ENCODE measurements around the gene PTPN7. TPM values are rescaled to one million over a fixed set of nuclear protein-coding genes. Genes with fewer than 3 reads are reported as not detected.

The PTPN7 gene
- total RNA-seq, 1 experiment from 2014 or later = 0.33 TPM

- ATAC-seq (no peak), DNase-seq (ENCODE audit: low read depth, low spot score) (no peak)
- no peak for TF ChIP-seq TCF7L2 (IDR thresholded peaks at IDR 0.05; ENCODE audit: low read depth, low read length)
- TF ChIP-seq SIN3A (IDR thresholded peaks at IDR 0.05; ENCODE audit: borderline replicate concordance, insufficient read depth, low read depth, low read length) = no peak
- TF ChIP-seq POLR2AphosphoS5 (IDR thresholded peaks at IDR 0.05; ENCODE audit: low read depth, low read length) = no peak
- TF ChIP-seq CTCF (IDR thresholded peaks at IDR 0.05) = no peak
- TF ChIP-seq REST (IDR thresholded peaks at IDR 0.05; ENCODE audit: insufficient read depth in 1 of 2, low read depth in 2 of 2, low read length in 1 of 2) = no peak
- H3K4me3 ChIP-seq (ENCODE audit: low read depth in 2 of 2, low read length in 2 of 2) = no peak overlapping the region
- no peaks in the 10 kb centered on the region for H3K9me3 ChIP-seq (ENCODE audit: control insufficient read depth, insufficient read depth, low read depth, low read length)
- no peak overlapping the region for H3K27ac ChIP-seq (ENCODE audit: low read length)
- in situ Hi-C loops (cut with HindIII; ENCODE audit: low pct_unique_long_range_greater_than_20kb, low sequenced_read_pairs) (no loop called here), intact Hi-C loops (cut with micrococcal nuclease; ENCODE audit: unreplicated experiment) (no loop called here)
- H3K4me1 ChIP-seq (ENCODE audit: control insufficient read depth, insufficient read depth, low read length) = peaks cover 8% of the 10 kb centered on the region; the same call in 1 of the 2 replicates
- CTCF ChIA-PET = no interaction called here
- H3K36me3 ChIP-seq (ENCODE audit: control insufficient read depth, insufficient read depth, low read length) = no peaks in the 10 kb centered on the region
- H3K27me3 ChIP-seq (ENCODE audit: control insufficient read depth, insufficient read depth, low read length) = peaks cover 3% of the 10 kb centered on the region
- POLR2A ChIA-PET = no interaction called here
- no TSS peak for BruUV-seq (replicated peaks)
Observed at GRCh38 chr1:202198366-202198724, 37.9 kb upstream of the PTPN7 start.

GRCh38 chr1:202197653-202198365, 37.4 kb upstream of the PTPN7 start:
- POLR2A ChIA-PET = no interaction called here
- no peaks in the 10 kb centered on the region for H3K9me3 ChIP-seq (ENCODE audit: control insufficient read depth, insufficient read depth, low read depth, low read length)
- CTCF ChIA-PET = interaction anchor here (1.0 kb wide), 1 partner anchor 13 kb away, joined by 3 read pairs; no protein-coding TSS in a partner anchor
- TF ChIP-seq TCF7L2 (IDR thresholded peaks at IDR 0.05; ENCODE audit: low read depth, low read length) (no peak), SIN3A (IDR thresholded peaks at IDR 0.05; ENCODE audit: borderline replicate concordance, insufficient read depth, low read depth, low read length) (no peak), CTCF (IDR thresholded peaks at IDR 0.05) (no peak), REST (IDR thresholded peaks at IDR 0.05; ENCODE audit: insufficient read depth in 1 of 2, low read depth in 2 of 2, low read length in 1 of 2) (no peak)
- no peak for ATAC-seq
- H3K4me1 ChIP-seq (ENCODE audit: control insufficient read depth, insufficient read depth, low read length) = peaks cover 8% of the 10 kb centered on the region; the same call in 1 of the 2 replicates
- no peak overlapping the region for H3K27ac ChIP-seq (ENCODE audit: low read length)
- no peak for DNase-seq (ENCODE audit: low read depth, low spot score)
- in situ Hi-C loops (cut with HindIII; ENCODE audit: low pct_unique_long_range_greater_than_20kb, low sequenced_read_pairs) (no loop called here), intact Hi-C loops (cut with micrococcal nuclease; ENCODE audit: unreplicated experiment) (no loop called here)
- BruUV-seq (replicated peaks) = no TSS peak
- H3K27me3 ChIP-seq (ENCODE audit: control insufficient read depth, insufficient read depth, low read length) = peaks cover 8% of the 10 kb centered on the region
- no peaks in the 10 kb centered on the region for H3K36me3 ChIP-seq (ENCODE audit: control insufficient read depth, insufficient read depth, low read length)
- no peak overlapping the region for H3K4me3 ChIP-seq (ENCODE audit: low read depth in 2 of 2, low read length in 2 of 2)

Data from Panc1 (cell line).